ENCODE data around the gene SCRT2.

- TF ChIP-seq CTCF (IDR thresholded peaks at IDR 0.05; ENCODE audit: low read length): no peak
- TF ChIP-seq EZH2 (IDR thresholded peaks at IDR 0.05; ENCODE audit: borderline replicate concordance, low read length): no peak
Observed at GRCh38 chr20:706366-706885, 30.8 kb upstream of the SCRT2 start.

Measured in OCI-LY1 (cell line).